PC-9 (cell line): Measurements from ENCODE around the gene PLAGL1. TPM values are rescaled to one million over a fixed set of nuclear protein-coding genes. Genes with fewer than 3 reads are reported as not detected.

Source experiments
- BruUV-seq: library from RNA; stranded (reverse); fragments of 400-500 nt; replicated peaks from 2 replicates; lab custom pipeline; 2021; lab: Mats Ljungman, UMichigan
- CTCF ChIA-PET: fragments of 300-600 bp; sonication (Branson Sonifier 250); formaldehyde crosslinking; loops from one replicate; lab custom pipeline; 2022; ENCODE audit warnings: antibody characterized with exemption; lab: Charles Lee
- POLR2A ChIA-PET: fragments of 300-600 bp; sonication (Branson Sonifier 250); formaldehyde crosslinking; loops from one replicate; lab custom pipeline; 2022; ENCODE audit warnings: antibody characterized with exemption; ENCODE audit not compliant: unreplicated experiment; lab: Charles Lee
- DNase-seq, 2 experiments: peaks; one replicate each; pipeline versions ENCODE4 v3.0.0 to v3.0.0-alpha.2; 2015 to 2022; ENCODE audit warnings: mixed read lengths in 1 of 2
- H2AFZ ChIP-seq: fragments of 200-600 bp; sonication (generic); 2 replicates; pipeline ENCODE4 v1.8.1; 2017; ENCODE audit warnings: antibody characterized with exemption
- H3F3A ChIP-seq: fragments of 200-600 bp; sonication (generic); 2 replicates; pipeline ENCODE4 v1.8.1; 2017; ENCODE audit warnings: antibody characterized with exemption, mild to moderate bottlenecking, low read depth; ENCODE audit not compliant: insufficient read depth
- H3K27ac ChIP-seq: fragments of 200-600 bp; sonication (generic); 2 replicates; pipeline ENCODE4 v1.6.1; 2016; ENCODE audit warnings: mixed run types
- H3K27me3 ChIP-seq: fragments of 200-600 bp; sonication (generic); 2 replicates; pipeline ENCODE4 v1.6.1; 2016; ENCODE audit warnings: low read depth, mixed run types; ENCODE audit not compliant: insufficient read depth
- H3K36me3 ChIP-seq: fragments of 200-600 bp; sonication (generic); 2 replicates; pipeline ENCODE4 v1.6.1; 2016; ENCODE audit warnings: low read depth, mixed run types
- H3K4me1 ChIP-seq: fragments of 200-600 bp; sonication (generic); replicated peaks from 2 replicates; pipeline ENCODE4 v1.6.1; 2016; ENCODE audit warnings: mixed run types; ENCODE audit not compliant: insufficient read depth
- H3K4me2 ChIP-seq: fragments of 200-600 bp; sonication (generic); 2 replicates; pipeline ENCODE4 v1.6.1; 2017; ENCODE audit warnings: mixed run types
- H3K4me3 ChIP-seq: fragments of 200-600 bp; sonication (generic); 2 replicates; pipeline ENCODE4 v1.6.1; 2016; ENCODE audit warnings: mixed run types
- H3K79me2 ChIP-seq: fragments of 200-600 bp; sonication (generic); 2 replicates; pipeline ENCODE4 v1.6.1; 2017; ENCODE audit warnings: low read depth, mixed run types
- H3K9me2 ChIP-seq: fragments of 200-600 bp; sonication (generic); 2 replicates; pipeline ENCODE4 v1.8.1; 2017; ENCODE audit warnings: mild to moderate bottlenecking; ENCODE audit not compliant: insufficient read depth
- H3K9me3 ChIP-seq: fragments of 200-600 bp; sonication (generic); 2 replicates; pipeline ENCODE4 v1.8.1; 2016; ENCODE audit warnings: low read depth; ENCODE audit not compliant: insufficient read depth
- H4K20me1 ChIP-seq: fragments of 200-600 bp; sonication (generic); 2 replicates; pipeline ENCODE4 v1.8.1; 2017; ENCODE audit not compliant: insufficient read depth
- EZH2 ChIP-seq: fragments of 200-600 bp; sonication (generic); IDR thresholded peaks from 2 replicates; pipeline ENCODE4 v1.8.0; 2017; ENCODE audit warnings: antibody characterized with exemption, low read depth
- intact Hi-C: fragments of 100-400 bp; cut with micrococcal nuclease; formaldehyde crosslinking; loops from one replicate; pipeline ENCODE4 v1.10.0; 2022; ENCODE audit not compliant: unreplicated experiment
- total RNA-seq: library from RNA; stranded (reverse); gene quantifications from 2 replicates; pipeline ENCODE4 v1.2.3, GENCODE V29; 2021
- TF ChIP-seq, protein P1 (sequence below): fragments of 200-600 bp; sonication (generic); conservative IDR thresholded peaks from 2 replicates; pipeline ENCODE4 v1.6.1; 2017; ENCODE audit warnings: mixed run types, antibody characterized with exemption, mild to moderate bottlenecking, moderate library complexity

Gene PLAGL1
- total RNA-seq, 1 experiment from 2014 or later = 8.3 TPM

DNA sequence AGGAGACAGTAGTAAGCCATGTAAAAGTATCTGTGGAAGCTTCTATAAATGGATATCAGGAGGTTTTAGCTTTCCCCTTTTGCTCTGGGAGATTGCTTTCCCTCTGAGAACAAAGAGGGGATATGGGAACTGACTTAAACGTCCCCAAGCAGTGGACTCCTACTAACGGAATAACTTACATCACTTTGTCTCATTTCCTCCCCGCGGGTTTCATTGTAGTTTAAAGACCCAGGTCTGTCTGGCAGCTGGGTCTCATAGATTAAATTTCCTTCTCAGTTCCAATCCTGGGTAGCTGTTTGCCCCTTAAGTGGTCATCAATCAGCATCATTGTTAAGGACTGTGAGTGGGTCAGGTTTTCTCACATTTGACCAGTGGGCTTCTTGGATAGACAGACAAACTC, 68.7 kb downstream of the PLAGL1 start:
- Histone ChIP-seq H3F3A (no peaks in the 10 kb centered on the region), H3K36me3 (no peaks in the 10 kb centered on the region), H3K9me2 (no peaks in the 10 kb centered on the region), H3K4me3 (no peak overlapping the region), H3K27me3 (no peaks in the 10 kb centered on the region), H4K20me1 (no peaks in the 10 kb centered on the region), H3K9me3 (no peaks in the 10 kb centered on the region), H3K79me2 (no peaks in the 10 kb centered on the region), H3K4me1 (no peaks in the 10 kb centered on the region), H3K4me2 (no peak overlapping the region), H2AFZ (no peak overlapping the region), H3K27ac (no peak overlapping the region)
- intact Hi-C loops = no loop called here
- BruUV-seq = no TSS peak
- no peak for TF ChIP-seq EZH2
- TF ChIP-seq, protein P1, sequence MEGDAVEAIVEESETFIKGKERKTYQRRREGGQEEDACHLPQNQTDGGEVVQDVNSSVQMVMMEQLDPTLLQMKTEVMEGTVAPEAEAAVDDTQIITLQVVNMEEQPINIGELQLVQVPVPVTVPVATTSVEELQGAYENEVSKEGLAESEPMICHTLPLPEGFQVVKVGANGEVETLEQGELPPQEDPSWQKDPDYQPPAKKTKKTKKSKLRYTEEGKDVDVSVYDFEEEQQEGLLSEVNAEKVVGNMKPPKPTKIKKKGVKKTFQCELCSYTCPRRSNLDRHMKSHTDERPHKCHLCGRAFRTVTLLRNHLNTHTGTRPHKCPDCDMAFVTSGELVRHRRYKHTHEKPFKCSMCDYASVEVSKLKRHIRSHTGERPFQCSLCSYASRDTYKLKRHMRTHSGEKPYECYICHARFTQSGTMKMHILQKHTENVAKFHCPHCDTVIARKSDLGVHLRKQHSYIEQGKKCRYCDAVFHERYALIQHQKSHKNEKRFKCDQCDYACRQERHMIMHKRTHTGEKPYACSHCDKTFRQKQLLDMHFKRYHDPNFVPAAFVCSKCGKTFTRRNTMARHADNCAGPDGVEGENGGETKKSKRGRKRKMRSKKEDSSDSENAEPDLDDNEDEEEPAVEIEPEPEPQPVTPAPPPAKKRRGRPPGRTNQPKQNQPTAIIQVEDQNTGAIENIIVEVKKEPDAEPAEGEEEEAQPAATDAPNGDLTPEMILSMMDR = no peak
- POLR2A ChIA-PET = no interaction called here
- no peak for DNase-seq
- CTCF ChIA-PET = interaction anchor here (0.5 to 1.3 kb wide), 3 partner anchors 95 to 364 kb away, joined by 4 read pairs; partner anchors contain the start of gene LTV1

DNA sequence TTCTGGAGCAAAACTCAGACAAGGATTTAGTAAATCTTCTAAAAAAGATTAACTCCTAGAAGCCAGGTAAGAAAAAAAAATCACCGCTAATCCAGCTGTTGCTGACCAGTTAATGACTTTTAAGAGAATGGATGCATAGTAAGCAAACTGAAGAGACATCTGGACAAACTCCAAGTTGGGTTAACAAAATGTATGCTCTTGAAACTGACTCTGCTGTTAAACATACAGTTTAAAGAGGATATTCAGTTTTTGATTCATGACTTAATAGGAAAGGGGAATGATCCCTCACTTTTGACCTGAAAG, 70.4 kb downstream of the PLAGL1 start:
- H4K20me1 ChIP-seq = no peaks in the 10 kb centered on the region
- no peak for DNase-seq
- intact Hi-C loops = no loop called here
- H3K4me3 ChIP-seq = no peak overlapping the region
- no peaks in the 10 kb centered on the region for H3K9me2 ChIP-seq
- H3K36me3 ChIP-seq = no peaks in the 10 kb centered on the region
- H3K27me3 ChIP-seq = no peaks in the 10 kb centered on the region
- no TSS peak for BruUV-seq
- TF ChIP-seq, protein P1 = no peak
- no peak for TF ChIP-seq EZH2
- ChIA-PET CTCF (no interaction called here), POLR2A (no interaction called here)
- H3K9me3 ChIP-seq = no peaks in the 10 kb centered on the region
- H3K4me2 ChIP-seq = no peak overlapping the region
- H3K79me2 ChIP-seq = no peaks in the 10 kb centered on the region
- no peak overlapping the region for H3K27ac ChIP-seq
- no peak overlapping the region for H2AFZ ChIP-seq
- H3F3A ChIP-seq = no peaks in the 10 kb centered on the region
- no peaks in the 10 kb centered on the region for H3K4me1 ChIP-seq

DNA sequence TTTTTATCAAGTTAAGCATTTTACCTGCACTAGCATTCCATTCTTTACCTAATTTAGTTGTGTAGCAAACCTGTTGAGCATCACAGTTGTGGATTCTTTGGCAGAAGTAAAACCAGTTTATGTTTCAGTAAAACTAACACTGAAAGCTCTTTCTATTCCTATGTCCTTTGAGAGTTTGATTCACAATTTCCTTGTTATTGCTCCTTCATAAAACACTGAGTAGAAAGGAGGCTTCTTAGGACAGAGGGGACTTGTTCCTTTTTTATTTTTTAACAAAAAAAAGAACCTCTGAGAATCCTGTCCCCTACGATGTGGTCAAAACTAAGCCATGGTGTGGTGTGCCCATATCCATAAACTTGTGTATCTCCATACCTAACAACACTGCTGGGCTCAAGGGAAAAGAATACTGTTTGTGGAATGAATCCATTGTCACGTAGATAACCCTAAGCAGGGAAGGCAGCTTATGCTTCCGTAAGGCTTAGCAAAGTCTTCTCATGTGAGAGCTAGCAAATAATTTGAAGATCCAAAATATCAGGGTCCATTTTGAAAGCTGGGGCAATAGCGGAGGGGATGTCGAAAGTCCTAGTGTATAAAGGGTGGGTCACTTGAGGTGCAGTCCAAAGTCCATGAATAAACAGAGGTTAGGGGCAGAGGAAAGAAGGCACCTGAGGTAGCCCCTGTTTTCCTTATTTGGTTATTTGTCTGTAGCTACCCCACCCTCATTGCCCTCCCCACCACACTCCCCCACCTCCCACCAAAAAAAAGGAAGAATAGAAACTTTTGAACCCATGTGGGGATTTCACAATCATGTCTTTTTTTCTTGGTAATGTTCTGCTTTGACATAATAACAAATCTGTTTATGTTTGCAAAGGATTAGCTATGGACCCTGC, 71.0 kb downstream of the PLAGL1 start:
- TF ChIP-seq EZH2 = no peak
- TF ChIP-seq, protein P1 = no peak
- H3K27ac ChIP-seq = no peak overlapping the region
- no peaks in the 10 kb centered on the region for H3K79me2 ChIP-seq
- H2AFZ ChIP-seq = no peak overlapping the region
- intact Hi-C loops = no loop called here
- H4K20me1 ChIP-seq = no peaks in the 10 kb centered on the region
- H3F3A ChIP-seq = no peaks in the 10 kb centered on the region
- no TSS peak for BruUV-seq
- H3K9me2 ChIP-seq = no peaks in the 10 kb centered on the region
- CTCF ChIA-PET = no interaction called here
- DNase-seq = no peak
- H3K4me3 ChIP-seq = no peak overlapping the region
- POLR2A ChIA-PET = interaction anchor here (0.6 kb wide), 1 partner anchor 1609 kb away, joined by 4 read pairs; no protein-coding TSS in a partner anchor
- no peaks in the 10 kb centered on the region for H3K36me3 ChIP-seq
- H3K9me3 ChIP-seq = no peaks in the 10 kb centered on the region
- H3K4me2 ChIP-seq = no peak overlapping the region
- H3K27me3 ChIP-seq = no peaks in the 10 kb centered on the region
- no peaks in the 10 kb centered on the region for H3K4me1 ChIP-seq
